ENCODE data around the gene IMMP2L.

DNA sequence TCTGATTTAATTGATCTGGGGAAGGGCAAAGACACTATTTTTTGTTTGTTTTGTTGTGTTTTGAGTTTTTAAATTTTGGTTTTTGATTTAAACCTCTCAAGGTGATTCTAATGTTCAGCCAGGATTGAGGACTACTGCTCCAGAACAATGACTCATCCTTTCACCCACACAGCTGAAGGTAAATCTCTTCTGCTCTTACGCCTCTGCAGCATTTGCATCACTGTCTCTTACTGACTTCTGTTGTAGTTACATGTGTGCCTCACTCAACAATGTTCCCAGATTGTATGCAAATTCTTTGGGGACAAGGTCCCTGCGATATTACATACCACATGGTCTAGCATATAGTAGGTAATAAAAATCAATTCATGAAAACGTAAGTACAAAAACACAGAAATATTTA, 938.9 kb downstream of the IMMP2L start:
- no peak for TF ChIP-seq EZH2 (IDR thresholded peaks at IDR 0.05; ENCODE audit: insufficient read depth, poor library complexity, severe bottlenecking)
- no peak for TF ChIP-seq EZH2phosphoT487 (IDR thresholded peaks at IDR 0.05; ENCODE audit: insufficient read depth, low read depth)

All from GM23248 (cell line).